Endothelial cell of umbilical vein (primary cell): ENCODE data around the gene RBMS3.

Experiments
- CTCF ChIP-seq, 2 donors: IDR thresholded peaks; 1 replicate in 1 of 2; 2 replicates in 1 of 2; pipeline ENCODE4 v1.5.1; 2011; ENCODE audit warnings: low read length in 2 of 2, mild to moderate bottlenecking in 2 of 2, moderate library complexity in 2 of 2, control low read depth in 1 of 2, inconsistent platforms in 1 of 2, low read depth in 1 of 2; ENCODE audit not compliant: insufficient read depth in 1 of 2; ENCODE audit errors: extremely low read depth in 1 of 2
- EZH2 ChIP-seq: IDR thresholded peaks from 2 replicates; pipeline ENCODE4 v1.6.1; 2012; ENCODE audit warnings: borderline replicate concordance, low read depth, mild to moderate bottlenecking, moderate library complexity, low read length, inconsistent platforms; ENCODE audit not compliant: severe bottlenecking
- FOS ChIP-seq: IDR thresholded peaks from 2 replicates; pipeline ENCODE4 v1.6.1; 2011; ENCODE audit warnings: mild to moderate bottlenecking, low read length, moderate library complexity, borderline replicate concordance; ENCODE audit not compliant: insufficient read depth
- GATA2 ChIP-seq: IDR thresholded peaks from 2 replicates; pipeline ENCODE4 v1.7.0; 2011; ENCODE audit warnings: low read depth, mild to moderate bottlenecking, moderate library complexity, mixed read lengths, low read length; ENCODE audit not compliant: insufficient read length, insufficient read depth
- JUN ChIP-seq: IDR thresholded peaks from 2 replicates; pipeline ENCODE4 v1.6.1; 2011; ENCODE audit warnings: borderline replicate concordance, low read depth; ENCODE audit not compliant: insufficient read length, insufficient read depth
- MAX ChIP-seq: IDR thresholded peaks from 2 replicates; pipeline ENCODE4 v1.6.1; 2011; ENCODE audit not compliant: insufficient read depth, insufficient read length
- MYC ChIP-seq: IDR thresholded peaks from one replicate; pipeline ENCODE4 v1.6.1; 2011; ENCODE audit warnings: mild to moderate bottlenecking, low read depth, low read length
- POLR2A ChIP-seq: IDR thresholded peaks from 2 replicates; pipeline ENCODE4 v1.6.1; 2012; ENCODE audit warnings: low read depth, mild to moderate bottlenecking, control low read depth, low read length
- POLR2AphosphoS5 ChIP-seq: IDR thresholded peaks from 2 replicates; pipeline ENCODE4 v1.6.1; 2012; ENCODE audit warnings: low read depth, mild to moderate bottlenecking, control low read depth, low read length, moderate library complexity; ENCODE audit not compliant: insufficient read depth

- TF ChIP-seq CTCF (IDR thresholded peaks at IDR 0.05; ENCODE audit: extremely low read depth in 1 of 2, insufficient read depth in 1 of 2, low read depth in 1 of 2, low read length in 2 of 2) (no peak), POLR2AphosphoS5 (no peak), JUN (no peak), EZH2 (no peak), POLR2A (no peak), MYC (no peak), MAX (no peak), GATA2 (no peak), FOS (no peak)
These were observed 328.5 kb downstream of the RBMS3 start for GRCh38 chr3:29609328-29609811.
